ENCODE measurements around the gene KIF3B. TPM values are rescaled to one million over a fixed set of nuclear protein-coding genes. Genes with fewer than 3 reads are reported as not detected.
A peak's percentile ranks its signal among the peaks of the same experiment; 100 is the strongest.

KIF3B gene
- total and polyA plus RNA-seq, 2 donors (not counting 1 experiment from before 2014, with no cell fraction given): 12.7 to 17.5 TPM

GRCh38 chr20:32368925-32369324, 91.5 kb downstream of the KIF3B start:
- Histone ChIP-seq H3K36me3 (replicated peaks in 1 of 2; ENCODE audit: control extremely low read depth in 1 of 2, control insufficient read depth in 1 of 2, extremely low read depth in 1 of 2, insufficient read depth in 2 of 2, low read length in 1 of 2) (peaks cover 1 to 30% of the 10 kb centered on the region in 2 experiments), H3K9me3 (ENCODE audit: control extremely low read depth in 1 of 3, control insufficient read depth in 2 of 3, insufficient read depth in 1 of 3, low read length in 2 of 3) (no peaks in the 10 kb centered on the region), H3K4me1 (ENCODE audit: control insufficient read depth in 2 of 2, insufficient read depth in 2 of 2, low read length in 2 of 2) (peaks cover 43 to 46% of the 10 kb centered on the region in 2 donors), H4K20me1 (ENCODE audit: control insufficient read depth, insufficient read depth, low read length, poor library complexity, severe bottlenecking) (peaks cover 45% of the 10 kb centered on the region), H3K27me3 (replicated peaks in 1 of 4; ENCODE audit: control extremely low read depth in 1 of 4, control insufficient read depth in 3 of 4, insufficient read depth in 4 of 4, low read length in 3 of 4) (no peaks in the 10 kb centered on the region), H3K79me2 (ENCODE audit: control insufficient read depth, insufficient read depth, low read length) (peaks cover 88% of the 10 kb centered on the region), H3K27ac (ENCODE audit: low read length in 2 of 2) (peak overlapping the region; percentile 41 to 44), H2AFZ (ENCODE audit: insufficient read depth, low read depth, low read length, poor library complexity, severe bottlenecking) (no peak overlapping the region), H3K4me3 (ENCODE audit: control extremely low read depth in 1 of 5, extremely low read depth in 1 of 5, insufficient read depth in 1 of 5, low read depth in 2 of 5, low read length in 4 of 5) (peak overlapping the region in 1 of 5 experiments; percentile 15), H3K4me2 (replicated peaks; ENCODE audit: low read depth, low read length, poor library complexity, severe bottlenecking) (peak overlapping the region; percentile 33), H3K9ac (ENCODE audit: low read length) (no peak overlapping the region)
- DNase-seq (peak; percentile 52), ATAC-seq (ENCODE audit: low read depth) (peak; percentile 73)
- peak overlapping the region; percentile 72 for H3K4me3 Mint-ChIP-seq
- H3K4me1 Mint-ChIP-seq: peaks cover 46% of the 10 kb centered on the region
- no peaks in the 10 kb centered on the region for H3K9me3 Mint-ChIP-seq (ENCODE audit: insufficient read depth)
- TF ChIP-seq CTCF (IDR thresholded peaks at IDR 0.05): no peak
- TF ChIP-seq EZH2 (IDR thresholded peaks at IDR 0.05; ENCODE audit: borderline replicate concordance, insufficient read depth, low read depth, low read length, poor library complexity, severe bottlenecking): no peak
- peak overlapping the region; percentile 70 for H3K27ac Mint-ChIP-seq
- 7% methylated on average over 4 of the region's 6 CpGs for WGBS (ENCODE audit: insufficient coverage)
- H3K27me3 Mint-ChIP-seq: no peaks in the 10 kb centered on the region
- CTCF ChIA-PET: no interaction called here
- intact Hi-C loops (cut with micrococcal nuclease): loop anchor here (5.0 kb wide), 1 partner anchor 43 kb away; no protein-coding TSS in a partner anchor
- POLR2A ChIA-PET: interaction anchor here (0.6 to 1.0 kb wide), 3 partner anchors 11 to 570 kb away, joined by 3 to 7 read pairs (median 7); partner anchors contain the start of gene ASXL1

GRCh38 chr20:32370897-32371296, 93.4 kb downstream of the KIF3B start:
- Histone ChIP-seq H3K36me3 (replicated peaks in 1 of 2; ENCODE audit: control extremely low read depth in 1 of 2, control insufficient read depth in 1 of 2, extremely low read depth in 1 of 2, insufficient read depth in 2 of 2, low read length in 1 of 2) (peaks cover 1 to 38% of the 10 kb centered on the region in 2 experiments), H3K27ac (ENCODE audit: low read length in 2 of 2) (no peak overlapping the region), H3K27me3 (replicated peaks in 1 of 4; ENCODE audit: control extremely low read depth in 1 of 4, control insufficient read depth in 3 of 4, insufficient read depth in 4 of 4, low read length in 3 of 4) (no peaks in the 10 kb centered on the region), H3K79me2 (ENCODE audit: control insufficient read depth, insufficient read depth, low read length) (peaks cover 87% of the 10 kb centered on the region), H4K20me1 (ENCODE audit: control insufficient read depth, insufficient read depth, low read length, poor library complexity, severe bottlenecking) (peaks cover 40% of the 10 kb centered on the region), H2AFZ (ENCODE audit: insufficient read depth, low read depth, low read length, poor library complexity, severe bottlenecking) (no peak overlapping the region), H3K9ac (ENCODE audit: low read length) (no peak overlapping the region), H3K4me2 (replicated peaks; ENCODE audit: low read depth, low read length, poor library complexity, severe bottlenecking) (no peak overlapping the region), H3K4me1 (ENCODE audit: control insufficient read depth in 2 of 2, insufficient read depth in 2 of 2, low read length in 2 of 2) (peaks cover 26 to 30% of the 10 kb centered on the region in 2 donors), H3K4me3 (ENCODE audit: control extremely low read depth in 1 of 5, extremely low read depth in 1 of 5, insufficient read depth in 1 of 5, low read depth in 2 of 5, low read length in 4 of 5) (no peak overlapping the region), H3K9me3 (ENCODE audit: control extremely low read depth in 1 of 3, control insufficient read depth in 2 of 3, insufficient read depth in 1 of 3, low read length in 2 of 3) (no peaks in the 10 kb centered on the region)
- DNase-seq (no peak), ATAC-seq (ENCODE audit: low read depth) (no peak)
- Mint-ChIP-seq H3K27ac (no peak overlapping the region), H3K4me1 (peaks cover 30% of the 10 kb centered on the region), H3K4me3 (no peak overlapping the region), H3K27me3 (no peaks in the 10 kb centered on the region), H3K9me3 (ENCODE audit: insufficient read depth) (no peaks in the 10 kb centered on the region)
- ChIA-PET CTCF (no interaction called here), POLR2A (interaction anchor here (0.6 to 0.7 kb wide), 3 partner anchors 24 to 319 kb away, joined by 3 to 6 read pairs (median 6); partner anchors contain the start of gene HCK)
- WGBS (ENCODE audit: insufficient coverage): no CpG with 5 or more reads among the region's 2 CpGs
- intact Hi-C loops (cut with micrococcal nuclease): no loop called here
- TF ChIP-seq CTCF (IDR thresholded peaks at IDR 0.05): no peak
- TF ChIP-seq EZH2 (IDR thresholded peaks at IDR 0.05; ENCODE audit: borderline replicate concordance, insufficient read depth, low read depth, low read length, poor library complexity, severe bottlenecking): no peak

Measured in B cell (primary cell).